B cell (primary cell): ENCODE data around the gene CREB5.

Experiments
- EZH2 ChIP-seq: IDR thresholded peaks from 2 replicates; pipeline ENCODE4 v1.6.1; 2012; ENCODE audit warnings: borderline replicate concordance, low read depth, mild to moderate bottlenecking, moderate library complexity, low read length; ENCODE audit not compliant: insufficient read depth, poor library complexity, severe bottlenecking
- TF ChIP-seq, protein P1 (sequence below): fragments of 200-600 bp; IDR thresholded peaks from one replicate; pipeline ENCODE4 v1.8.0; 2022; ENCODE audit warnings: antibody characterized with exemption, mild to moderate bottlenecking

DNA sequence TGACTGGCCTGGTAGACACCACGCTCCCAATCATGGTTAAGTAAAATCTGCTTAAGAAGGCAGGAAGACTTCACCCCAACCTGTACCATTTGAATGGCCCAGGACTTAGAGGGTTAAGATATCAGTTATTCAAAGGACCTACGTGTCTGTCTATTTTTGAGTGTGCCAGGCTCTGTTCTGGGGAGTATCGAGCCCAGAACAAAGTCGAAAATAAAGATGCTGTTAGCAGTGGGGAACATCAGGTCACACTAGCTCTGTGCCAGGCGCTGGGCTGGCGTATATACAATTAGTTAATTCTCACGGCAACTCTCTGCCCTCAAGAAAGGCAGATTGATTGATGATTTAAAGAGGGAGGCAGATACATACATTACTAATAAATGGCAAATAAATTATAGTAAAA lies 40.5 kb upstream of the CREB5 start:
- TF ChIP-seq, protein P1, sequence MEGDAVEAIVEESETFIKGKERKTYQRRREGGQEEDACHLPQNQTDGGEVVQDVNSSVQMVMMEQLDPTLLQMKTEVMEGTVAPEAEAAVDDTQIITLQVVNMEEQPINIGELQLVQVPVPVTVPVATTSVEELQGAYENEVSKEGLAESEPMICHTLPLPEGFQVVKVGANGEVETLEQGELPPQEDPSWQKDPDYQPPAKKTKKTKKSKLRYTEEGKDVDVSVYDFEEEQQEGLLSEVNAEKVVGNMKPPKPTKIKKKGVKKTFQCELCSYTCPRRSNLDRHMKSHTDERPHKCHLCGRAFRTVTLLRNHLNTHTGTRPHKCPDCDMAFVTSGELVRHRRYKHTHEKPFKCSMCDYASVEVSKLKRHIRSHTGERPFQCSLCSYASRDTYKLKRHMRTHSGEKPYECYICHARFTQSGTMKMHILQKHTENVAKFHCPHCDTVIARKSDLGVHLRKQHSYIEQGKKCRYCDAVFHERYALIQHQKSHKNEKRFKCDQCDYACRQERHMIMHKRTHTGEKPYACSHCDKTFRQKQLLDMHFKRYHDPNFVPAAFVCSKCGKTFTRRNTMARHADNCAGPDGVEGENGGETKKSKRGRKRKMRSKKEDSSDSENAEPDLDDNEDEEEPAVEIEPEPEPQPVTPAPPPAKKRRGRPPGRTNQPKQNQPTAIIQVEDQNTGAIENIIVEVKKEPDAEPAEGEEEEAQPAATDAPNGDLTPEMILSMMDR = no peak
- TF ChIP-seq EZH2 = no peak
